Motor neuron (in vitro differentiated cells): ENCODE results near the gene HRH3. TPM values are rescaled to one million over a fixed set of nuclear protein-coding genes. Genes with fewer than 3 reads are reported as not detected.

Experiments
- ATAC-seq, 8 experiments: fragments of 200-7000 bp; cut with Tn5 transposase; replicated peaks in 6 of 8; 2 replicates each; pipeline ENCODE4 v1.8.0; 2021; ENCODE audit warnings: mild to moderate bottlenecking in 8 of 8, moderate library complexity in 8 of 8
- H3K27ac ChIP-seq, 2 donors: fragments of 250-450 bp; sonication (Bioruptor Pico); 2 replicates each; pipeline ENCODE4 v1.9.0; 2021; ENCODE audit warnings: antibody characterized with exemption in 2 of 2, mild to moderate bottlenecking in 2 of 2, moderate library complexity in 1 of 2
- H3K4me1 ChIP-seq, 2 donors: fragments of 250-450 bp; sonication (Bioruptor Pico); replicated peaks in 1 of 2; 2 replicates each; pipeline ENCODE4 v1.6.1; 2021; ENCODE audit warnings: antibody characterized with exemption in 2 of 2, mild to moderate bottlenecking in 2 of 2, moderate library complexity in 1 of 2
- H3K4me3 ChIP-seq, 5 donors: fragments of 250-450 bp; sonication (Bioruptor Pico); 2 replicates each; pipeline ENCODE4 v1.9.0; 2021; ENCODE audit warnings: antibody characterized with exemption in 5 of 5, mild to moderate bottlenecking in 5 of 5, moderate library complexity in 4 of 5
- WGBS, 10 experiments: fragments of 450-650 bp; shearing (Covaris generic); methylation state at CpG; one replicate each; pipeline ENCODE4 v1.0.0; 2022; 5-methylcytosine and 5-hydroxymethylcytosine counted together
- in situ Hi-C, 9 experiments: fragments of 400-800 bp; cut with MboI; loops; one replicate each; pipeline ENCODE4 v1.15.0; 2021; ENCODE audit warnings: low sequenced_read_pairs in 9 of 9, low pct_unique_long_range_greater_than_20kb in 2 of 9; ENCODE audit not compliant: unreplicated experiment in 9 of 9
- total RNA-seq, 8 experiments: library from RNA; unstranded; fragments of 300-600 nt; gene quantifications; 2 replicates each; pipeline versions ENCODE4 v1.2.3 to v1.2.4, GENCODE V29; 2022

HRH3 gene
- total RNA-seq, 8 experiments from 2014 or later = 0.13 to 5.1 (median 1.6) TPM

DNA sequence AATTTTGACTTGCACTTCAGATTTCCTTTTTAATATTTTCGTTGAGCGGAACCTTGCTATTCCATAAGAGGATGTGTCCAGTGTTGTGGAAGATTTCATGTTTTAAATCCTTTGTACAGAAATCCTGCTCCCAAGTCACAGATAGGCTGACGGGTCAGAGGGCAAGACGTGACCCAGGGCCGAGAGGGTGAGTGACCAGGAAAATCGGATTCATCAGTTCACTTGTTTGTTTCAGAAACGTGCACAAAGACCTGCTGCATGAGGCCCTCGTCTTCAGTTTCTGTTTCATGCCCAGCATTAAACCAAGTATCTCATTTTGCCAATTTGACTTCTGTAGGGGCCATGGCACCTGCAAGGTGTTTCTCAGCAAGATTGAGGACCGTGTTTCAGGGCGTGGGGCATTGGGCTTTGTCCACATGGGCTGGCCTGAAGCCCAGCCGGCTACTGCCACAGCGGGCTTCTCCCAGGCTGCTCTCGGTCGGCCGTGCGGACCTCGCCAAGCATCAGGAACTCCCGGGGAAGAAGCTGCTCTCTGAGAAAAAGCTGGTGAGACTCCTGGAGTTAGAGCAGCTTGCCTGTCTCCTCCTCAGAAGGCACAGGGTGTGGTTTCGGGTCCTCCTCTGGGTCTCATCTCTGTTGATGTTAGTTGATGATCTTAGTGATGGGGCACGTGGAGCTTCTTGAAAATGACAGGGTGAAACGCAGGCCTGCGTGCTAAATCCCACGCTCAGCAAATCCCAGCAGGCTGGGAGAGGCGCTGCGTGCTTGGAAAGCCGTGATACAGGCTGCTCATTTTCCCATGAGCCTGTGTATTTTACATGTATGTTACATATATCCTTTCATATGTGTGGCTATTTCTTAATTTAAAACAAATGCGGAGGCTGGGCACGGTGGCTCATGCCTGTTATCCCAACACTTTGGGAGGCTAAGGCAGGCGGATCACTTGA, 26.7 kb downstream of the HRH3 start:
- Histone ChIP-seq H3K4me1 (no peaks in the 10 kb centered on the region), H3K27ac (no peak overlapping the region), H3K4me3 (no peak overlapping the region)
- in situ Hi-C loops = loop anchor here in 1 of 9 experiments (25.0 kb wide), 1 partner anchor 194 kb away; the partner anchor contains the start of gene RPS21
- WGBS, 10 experiments = 71 to 98% (median 88%) methylated on average over 4 to 15 of the region's 29 CpGs
- ATAC-seq = no peak

DNA sequence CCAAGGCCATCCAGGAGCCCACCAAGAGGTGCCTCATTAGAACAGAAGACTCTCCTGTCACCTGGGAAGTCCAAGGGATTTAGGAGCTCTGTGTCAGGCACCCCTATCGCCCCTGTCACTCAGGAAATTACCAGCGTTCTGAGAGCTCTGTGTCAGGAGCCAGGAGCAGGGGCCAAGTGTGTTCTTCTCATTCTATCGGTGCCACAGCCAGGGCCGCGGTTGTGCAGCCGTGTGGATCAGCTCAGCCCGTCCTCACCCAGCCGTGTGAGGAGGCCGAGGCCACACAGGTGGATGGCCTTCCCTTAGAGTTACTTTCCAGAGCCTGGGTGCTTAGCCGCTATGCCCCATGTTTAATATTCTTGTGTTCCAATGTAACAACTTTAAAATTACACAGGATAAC, 27.4 kb downstream of the HRH3 start:
- no peak overlapping the region for H3K27ac ChIP-seq
- 40 to 100% (median 85%) methylated on average over 1 to 9 of the region's 10 CpGs; no CpG with 5 or more reads in 4 of the 10 experiments for WGBS, 10 experiments
- ATAC-seq = no peak
- no peak overlapping the region for H3K4me3 ChIP-seq
- in situ Hi-C loops = loop anchor here in 1 of 9 experiments (25.0 kb wide), 1 partner anchor 195 kb away; the partner anchor contains the start of gene RPS21
- no peaks in the 10 kb centered on the region for H3K4me1 ChIP-seq

DNA sequence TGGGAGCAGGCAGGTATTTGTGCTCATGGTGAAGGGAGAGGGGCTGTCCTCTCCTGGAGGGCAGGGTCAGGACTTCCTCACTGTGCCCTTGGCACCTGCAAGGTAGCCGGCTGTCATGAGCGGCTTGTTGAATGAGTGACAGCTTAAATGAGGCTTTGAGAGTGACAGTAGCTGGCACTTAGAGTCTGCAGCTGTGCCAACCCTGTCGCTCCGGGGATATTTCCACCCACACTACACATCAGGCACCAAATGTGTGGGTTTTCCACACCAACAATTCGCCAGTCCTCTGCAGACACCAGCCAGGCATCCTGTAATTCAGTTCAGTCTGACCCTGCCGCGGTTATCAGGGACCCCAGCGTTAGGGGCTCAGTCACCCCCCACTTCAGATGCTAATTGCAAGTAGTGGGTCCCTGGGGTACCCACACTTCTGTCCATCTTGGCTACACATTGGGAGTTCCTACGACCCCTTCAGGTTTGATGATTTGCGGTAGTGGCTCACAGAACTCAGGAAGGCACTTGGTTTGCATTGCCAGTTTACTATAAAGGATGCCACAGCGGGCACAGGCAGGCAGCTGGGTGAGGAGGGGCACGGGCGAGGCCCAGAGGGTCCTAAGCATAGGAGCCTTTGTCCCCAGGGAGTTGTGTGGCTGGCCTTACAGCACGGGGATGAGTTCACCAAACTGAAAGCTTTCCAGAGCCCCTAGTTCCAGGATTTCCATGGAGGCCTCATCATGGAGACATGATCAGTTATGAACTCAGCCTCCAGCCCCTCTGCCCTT, 28.1 kb downstream of the HRH3 start:
- H3K4me1 ChIP-seq = no peaks in the 10 kb centered on the region
- ATAC-seq = no peak
- no peak overlapping the region for H3K27ac ChIP-seq
- WGBS, 10 experiments = 56 to 93% (median 92%) methylated on average over 3 to 10 of the region's 14 CpGs; no CpG with 5 or more reads in 7 of the 10 experiments
- in situ Hi-C loops = loop anchor here in 1 of 9 experiments (25.0 kb wide), 1 partner anchor 195 kb away; the partner anchor contains the start of gene RPS21
- no peak overlapping the region for H3K4me3 ChIP-seq

DNA sequence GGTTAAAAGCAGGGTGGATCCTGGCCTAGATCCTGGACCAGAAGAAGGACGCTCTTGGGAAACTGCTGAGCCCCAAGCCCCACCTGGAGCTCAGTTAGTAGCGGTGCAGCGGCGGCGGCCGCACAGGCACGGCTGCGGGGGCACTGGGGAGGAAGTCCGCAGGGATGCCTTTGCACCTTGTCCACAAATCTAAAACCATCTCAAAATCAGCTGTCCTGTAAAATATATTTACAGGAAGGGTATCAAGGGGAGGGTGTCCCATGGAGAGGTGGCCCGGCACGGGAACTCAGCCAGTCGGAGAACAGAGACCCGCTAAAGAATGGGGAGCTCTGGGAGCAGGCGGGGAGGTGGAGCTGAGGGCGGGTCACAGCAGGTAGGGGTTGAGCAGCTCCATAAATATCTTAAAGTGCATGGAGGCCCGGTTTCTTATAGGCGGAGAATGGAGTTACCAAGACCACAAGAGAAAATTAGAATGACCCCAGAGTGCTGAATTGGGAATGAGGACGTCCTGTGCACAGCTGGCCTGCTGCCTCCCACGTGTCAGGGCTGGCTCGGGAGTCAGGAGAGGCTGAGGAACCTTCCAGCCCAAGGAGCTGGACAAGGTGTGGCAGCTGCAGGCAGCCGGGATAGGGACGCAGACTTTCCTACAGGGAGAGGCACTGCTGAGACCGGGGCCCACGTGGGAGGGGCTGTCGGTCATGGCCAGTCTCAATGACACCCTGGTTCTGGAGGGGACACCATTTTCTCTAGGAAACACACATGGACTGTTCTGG, 29.3 kb downstream of the HRH3 start:
- ATAC-seq = no peak
- no peak overlapping the region for H3K4me3 ChIP-seq
- WGBS, 10 experiments = 33 to 100% (median 79%) methylated on average over 1 to 15 of the region's 25 CpGs; no CpG with 5 or more reads in 2 of the 10 experiments
- no peaks in the 10 kb centered on the region for H3K4me1 ChIP-seq
- in situ Hi-C loops = loop anchor here in 1 of 9 experiments (25.0 kb wide), 1 partner anchor 196 kb away; the partner anchor contains the start of gene RPS21
- H3K27ac ChIP-seq = no peak overlapping the region

DNA sequence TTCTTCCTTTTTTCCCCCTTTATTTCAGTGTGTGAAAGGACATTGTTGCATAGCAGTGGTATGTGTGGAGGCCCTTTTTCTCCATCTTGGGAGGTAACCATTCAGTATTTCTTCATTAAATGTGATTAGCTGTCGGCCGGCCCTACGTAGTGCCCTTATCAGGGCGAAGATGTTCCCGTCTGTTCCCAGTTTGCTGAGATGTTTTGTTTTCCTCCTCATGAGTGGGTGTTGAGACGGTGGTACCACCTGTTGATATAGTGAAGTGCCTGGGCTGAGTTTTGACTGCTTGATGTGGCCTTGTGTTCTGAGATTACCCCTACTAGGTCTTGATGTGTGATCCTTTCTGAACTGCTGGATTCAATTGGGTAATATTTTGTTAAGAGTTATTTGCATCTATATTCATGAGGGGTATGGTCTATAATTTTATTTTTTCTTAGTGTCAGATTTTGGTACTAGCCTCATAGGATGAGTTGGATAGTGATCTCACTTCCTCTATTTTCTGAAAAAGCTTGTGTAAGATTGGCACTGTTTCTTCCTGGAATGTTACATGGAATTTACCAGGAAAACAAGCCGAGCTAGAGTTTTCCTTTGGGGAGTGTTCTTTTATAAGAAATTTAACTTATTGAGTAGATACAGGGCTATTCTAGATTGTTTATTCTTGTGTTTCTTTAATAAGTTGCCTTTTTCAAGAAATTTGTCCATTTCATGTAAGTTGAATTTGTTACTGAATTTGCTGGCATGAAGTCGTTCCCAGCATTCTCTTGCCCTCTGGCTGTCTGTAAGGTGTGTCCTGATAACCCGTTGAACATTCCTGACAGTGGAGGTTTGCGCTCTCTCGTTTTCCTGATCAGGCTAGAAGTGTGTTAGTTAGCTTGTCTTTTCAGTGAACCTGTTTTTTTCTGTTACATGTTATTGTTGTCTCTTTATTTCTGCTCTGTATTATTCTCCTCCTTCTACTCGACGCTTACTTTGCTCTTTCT, 32.9 kb downstream of the HRH3 start:
- WGBS, 10 experiments = 57 to 100% (median 92%) methylated on average over 2 to 13 of the region's 13 CpGs
- Histone ChIP-seq H3K4me3 (no peak overlapping the region), H3K27ac (no peak overlapping the region), H3K4me1 (peaks cover 5% of the 10 kb centered on the region in 2 donors)
- no peak for ATAC-seq
- in situ Hi-C loops = loop anchor here in 1 of 9 experiments (25.0 kb wide), 1 partner anchor 200 kb away; the partner anchor contains the start of gene RPS21

DNA sequence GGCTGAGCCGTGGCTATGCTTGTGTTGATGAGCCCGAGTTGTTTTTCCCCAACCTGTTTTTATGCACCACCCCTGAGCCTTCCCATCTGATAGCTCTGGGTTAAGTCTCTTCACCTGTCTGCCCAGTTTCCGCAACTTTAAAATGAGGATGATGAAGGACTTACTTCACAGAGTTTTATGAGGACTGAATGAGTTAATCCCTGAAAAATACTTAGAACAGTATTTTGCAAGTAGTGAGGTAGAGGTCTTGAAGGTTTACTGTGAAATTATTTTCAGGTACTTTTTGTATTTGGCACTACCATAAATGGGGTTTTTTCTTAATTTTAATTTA, 34.0 kb downstream of the HRH3 start:
- no peak for ATAC-seq
- no peak overlapping the region for H3K27ac ChIP-seq
- 74 to 93% (median 86%) methylated on average over 1 to 3 of the region's 3 CpGs; no CpG with 5 or more reads in 3 of the 10 experiments for WGBS, 10 experiments
- H3K4me1 ChIP-seq = peaks cover 10 to 13% of the 10 kb centered on the region in 2 donors
- in situ Hi-C loops = loop anchor here in 1 of 9 experiments (25.0 kb wide), 1 partner anchor 201 kb away; the partner anchor contains the start of gene RPS21
- no peak overlapping the region for H3K4me3 ChIP-seq

DNA sequence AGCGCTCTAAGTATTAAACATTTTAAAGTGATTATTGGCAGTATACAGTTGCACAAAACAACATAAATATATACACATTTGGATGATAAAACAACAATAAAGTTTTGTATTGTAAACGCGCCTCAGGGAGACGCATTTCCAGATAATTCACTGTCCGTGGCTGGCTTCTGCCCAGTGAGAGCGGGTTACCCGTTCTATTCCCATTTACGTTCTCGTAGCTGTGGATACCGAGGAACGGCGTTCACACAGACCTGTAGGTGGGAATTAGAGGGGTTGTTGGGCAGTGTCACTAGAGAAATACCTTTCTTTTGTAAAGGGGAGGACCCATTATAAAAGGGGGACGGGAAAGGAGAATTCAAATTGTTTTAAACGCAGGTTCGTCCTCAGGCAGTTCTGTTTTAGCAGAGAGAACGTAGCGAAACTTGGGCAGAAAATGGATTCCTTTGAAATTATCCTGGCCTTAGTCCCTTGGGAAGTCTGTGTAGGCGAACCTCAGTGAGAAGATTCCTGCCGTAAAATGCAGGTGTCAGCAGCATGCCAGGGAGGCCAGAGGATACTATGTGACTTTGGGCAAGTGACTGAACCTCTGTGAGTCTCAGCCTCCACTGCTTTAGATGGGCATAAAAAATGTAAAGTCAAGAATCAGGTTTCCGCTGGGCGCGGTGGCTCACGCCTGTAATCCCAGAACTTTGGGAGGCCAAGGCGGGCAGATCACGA, 36.5 kb downstream of the HRH3 start:
- WGBS, 10 experiments = 0 to 75% (median 7%) methylated on average over 2 to 18 of the region's 25 CpGs; no CpG with 5 or more reads in 1 of the 10 experiments
- H3K4me1 ChIP-seq = peaks cover 10 to 13% of the 10 kb centered on the region in 2 donors
- peak overlapping the region; percentile 72 to 99 (median 81) for H3K4me3 ChIP-seq
- in situ Hi-C loops = loop anchor here in 1 of 9 experiments (25.0 kb wide), 1 partner anchor 204 kb away; the partner anchor contains the start of gene RPS21
- ATAC-seq = peak in 2 of 8 experiments; percentile 7
- H3K27ac ChIP-seq = peak overlapping the region; percentile 83 to 93

DNA sequence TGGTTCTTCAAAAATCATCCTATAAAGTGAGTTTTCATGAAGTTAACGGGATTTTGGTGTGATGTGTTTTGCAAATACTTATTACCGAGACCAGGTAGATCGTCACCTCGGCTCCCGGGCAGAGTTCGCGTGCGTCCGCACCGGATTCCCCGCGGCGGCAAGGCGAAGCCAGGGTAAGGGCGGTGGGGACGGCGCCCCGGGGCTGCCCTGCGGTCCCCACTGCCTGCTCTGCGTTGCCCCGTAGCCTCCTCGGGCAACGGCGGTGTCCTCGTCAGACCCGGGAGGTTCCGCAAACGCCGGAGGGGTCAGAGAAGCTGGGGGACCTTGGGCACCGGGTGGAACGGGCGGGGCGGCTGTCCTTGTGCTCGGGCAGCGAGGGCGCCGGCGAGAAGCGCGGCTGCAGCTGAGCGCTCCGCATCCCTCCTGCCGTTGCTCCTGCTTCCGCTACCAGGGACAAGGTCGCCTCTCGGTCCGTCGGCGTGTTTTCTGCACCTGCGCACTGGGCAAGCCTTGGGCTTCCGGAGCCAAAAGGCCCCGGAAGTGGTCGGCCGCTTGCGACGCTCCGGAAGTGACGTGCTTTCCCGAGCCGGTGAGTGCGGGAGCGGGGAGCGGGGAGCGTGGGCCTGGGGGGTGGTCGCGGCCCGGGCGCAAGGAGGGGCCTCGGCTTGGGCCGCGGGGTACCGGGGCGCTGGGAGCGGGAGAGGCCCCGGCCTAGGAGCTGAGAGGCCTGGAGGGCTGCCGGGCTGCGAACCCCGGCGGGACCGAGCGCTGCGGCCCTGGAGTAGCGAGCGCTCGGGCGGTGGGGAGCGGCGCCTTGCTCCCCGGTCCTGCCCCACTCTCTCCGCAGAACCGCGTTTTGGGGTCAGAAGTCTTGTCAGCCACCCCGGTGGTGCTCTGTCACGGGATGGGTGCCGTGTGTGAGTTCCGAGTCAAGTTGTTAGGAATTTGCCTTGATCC, 37.3 kb downstream of the HRH3 start, which contains the start of gene MTG2:
TSS of gene MTG2 (plus strand) at position 560 of the 957 bp plus-strand sequence. CDS start 10,393 bp downstream, outside the sequence.
- 0 to 2% (median 1%) methylated on average over 2 to 16 of the region's 96 CpGs; no CpG with 5 or more reads in 2 of the 10 experiments for WGBS, 10 experiments
- H3K27ac ChIP-seq = peak within 1 kb of the TSS; percentile 83 to 93
- in situ Hi-C loops = loop anchor here in 1 of 9 experiments (25.0 kb wide), 1 partner anchor 205 kb away; the partner anchor contains the start of gene RPS21

DNA sequence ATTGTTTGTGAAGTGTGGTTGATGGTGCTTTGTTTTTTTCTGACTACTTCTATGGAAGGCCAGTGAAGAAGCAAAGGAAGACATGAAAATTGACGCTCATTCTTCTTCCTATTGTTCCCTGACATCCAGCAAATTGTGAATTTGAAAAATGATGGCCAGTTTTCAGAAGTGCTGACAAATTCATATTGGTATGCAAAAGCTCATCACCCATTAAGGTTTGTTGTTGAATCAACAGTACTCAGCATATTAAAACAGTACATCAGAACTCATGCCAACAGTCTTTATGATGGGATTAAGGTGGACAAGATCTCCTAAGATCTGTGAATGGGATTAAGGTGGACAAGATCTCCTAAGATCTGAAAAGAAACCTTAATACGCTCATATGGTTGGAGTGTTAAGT, 38.3 kb downstream of the HRH3 start:
- 58 to 100% (median 100%) methylated on average over 2 of the region's 2 CpGs; no CpG with 5 or more reads in 3 of the 10 experiments for WGBS, 10 experiments
- Histone ChIP-seq H3K4me3 (peak overlapping the region in 4 of 5 donors; percentile 72 to 99 (median 82)), H3K27ac (no peak overlapping the region), H3K4me1 (peaks cover 10 to 13% of the 10 kb centered on the region in 2 donors)
- in situ Hi-C loops = loop anchor here in 1 of 9 experiments (25.0 kb wide), 1 partner anchor 205 kb away; the partner anchor contains the start of gene RPS21
- ATAC-seq = no peak

More for the DNA sequence above, 37.3 kb downstream of the HRH3 start, which contains the start of gene MTG2:
- ATAC-seq = peak; percentile 92 to 98 (median 96)
- Histone ChIP-seq H3K4me1 (peaks cover 10 to 13% of the 10 kb centered on the region in 2 donors), H3K4me3 (peak within 1 kb of the TSS; percentile 72 to 99 (median 81))

DNA sequence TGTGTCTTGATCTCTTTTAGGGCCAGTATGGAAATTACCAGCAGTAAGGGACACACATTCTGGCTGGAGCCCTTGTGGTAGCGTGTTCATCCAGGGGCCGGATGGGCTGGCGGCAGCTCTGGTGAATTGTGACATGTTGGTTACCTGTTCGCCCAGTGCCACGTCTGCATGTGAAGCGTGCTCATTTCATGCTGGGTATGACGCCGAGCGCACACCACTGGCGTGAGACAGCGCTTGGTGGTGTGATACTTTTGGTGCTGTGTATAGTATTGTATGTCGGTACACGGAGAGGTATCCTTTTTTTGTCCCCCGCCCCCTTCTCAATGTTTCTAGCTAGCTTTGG, 40.9 kb downstream of the HRH3 start:
- no peak overlapping the region for H3K27ac ChIP-seq
- in situ Hi-C loops = loop anchor here in 1 of 9 experiments (25.0 kb wide), 1 partner anchor 208 kb away; the partner anchor contains the start of gene RPS21
- H3K4me1 ChIP-seq = peaks cover 10 to 13% of the 10 kb centered on the region in 2 donors
- no peak for ATAC-seq
- H3K4me3 ChIP-seq = no peak overlapping the region
- WGBS, 10 experiments = 80 to 100% (median 94%) methylated on average over 2 to 11 of the region's 14 CpGs; no CpG with 5 or more reads in 5 of the 10 experiments
